Measurements from ENCODE around the gene NEU4.
A peak's percentile ranks its signal among the peaks of the same experiment; 100 is the strongest.
"Not testable (repeated sequence)": the region's sequence is repeated elsewhere in the genome, so short reads cannot be mapped to it uniquely, and the experiment has no call there.

The NEU4 gene

GRCh38 chr2:241775223-241776177 lies 33.5 kb upstream of the NEU4 start:
- peak; percentile 12 for DNase-seq

DNA sequence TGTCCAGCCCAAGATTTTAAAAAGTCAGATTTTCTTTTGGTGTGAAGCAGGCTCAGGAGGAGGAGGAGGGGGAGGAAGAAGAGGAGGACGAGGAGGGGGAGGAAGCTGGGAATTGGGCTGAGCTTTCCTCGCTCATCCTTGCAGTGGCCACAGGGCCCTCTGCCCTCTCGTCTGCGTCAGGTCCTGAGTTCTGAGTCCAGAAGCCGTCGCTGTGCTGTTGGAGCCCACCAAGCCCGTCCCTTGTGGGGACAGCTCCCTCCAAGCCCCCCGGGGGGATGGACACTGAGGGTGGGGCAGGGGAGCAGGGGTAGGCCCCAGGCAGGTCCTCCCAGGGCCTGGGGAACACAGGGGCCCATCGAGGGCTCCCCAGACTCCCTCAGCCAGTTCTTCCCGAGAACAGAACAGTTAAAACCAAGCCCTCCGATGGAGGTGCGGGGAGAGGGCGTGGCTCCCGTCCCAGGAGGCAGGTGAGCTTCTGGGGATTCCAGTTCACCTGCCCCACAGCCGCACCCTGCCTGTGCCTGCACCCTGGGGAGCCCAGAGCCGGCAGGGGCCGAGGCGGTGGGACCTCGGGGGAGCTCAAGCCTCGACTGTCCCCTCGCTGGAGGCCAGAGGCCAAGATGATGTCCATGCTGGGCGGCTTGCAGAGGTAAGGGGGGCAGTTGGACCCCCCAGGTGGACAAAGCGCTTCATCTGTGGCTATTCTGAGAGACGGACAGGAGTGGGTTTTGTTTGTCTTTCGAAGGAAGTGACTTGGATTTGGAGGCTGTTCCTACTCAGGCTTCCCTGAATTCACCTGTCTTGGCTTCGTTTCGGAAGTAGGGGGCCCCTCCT lies 32.4 kb upstream of the NEU4 start, which contains the start of gene GAL3ST2:
GAL3ST2 (plus strand) TSS at position 487 of the 834 bp plus-strand sequence; CDS start at position 621, 134 bp downstream.
- no peak for DNase-seq

DNA sequence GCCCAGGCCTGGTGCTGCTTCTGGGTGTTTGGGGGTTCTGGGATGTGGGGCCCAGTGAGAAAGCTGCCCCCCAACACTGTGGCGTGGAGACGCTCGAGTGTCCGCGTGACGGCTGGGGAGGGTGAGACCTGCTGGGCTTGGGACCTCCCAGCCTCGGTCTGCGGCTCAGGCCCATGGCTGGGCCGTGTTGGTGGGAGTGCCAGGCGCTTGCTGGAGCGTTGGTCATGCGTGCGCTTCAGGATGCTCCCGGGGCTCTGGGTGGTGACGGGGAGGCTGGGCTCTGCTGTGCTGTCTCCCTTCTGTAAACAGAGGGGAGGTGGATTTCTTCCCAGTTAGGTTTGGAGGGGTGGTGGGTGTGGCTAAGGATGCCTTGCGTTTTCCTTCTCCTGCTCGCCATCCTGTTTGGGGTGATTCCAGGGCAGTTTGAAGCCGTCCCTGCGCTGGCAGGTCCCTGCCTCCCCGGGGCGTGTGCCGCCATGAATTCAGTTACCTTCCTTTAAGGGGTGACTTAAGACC lies 31.8 kb upstream of the NEU4 start:
- no peak for DNase-seq

DNA sequence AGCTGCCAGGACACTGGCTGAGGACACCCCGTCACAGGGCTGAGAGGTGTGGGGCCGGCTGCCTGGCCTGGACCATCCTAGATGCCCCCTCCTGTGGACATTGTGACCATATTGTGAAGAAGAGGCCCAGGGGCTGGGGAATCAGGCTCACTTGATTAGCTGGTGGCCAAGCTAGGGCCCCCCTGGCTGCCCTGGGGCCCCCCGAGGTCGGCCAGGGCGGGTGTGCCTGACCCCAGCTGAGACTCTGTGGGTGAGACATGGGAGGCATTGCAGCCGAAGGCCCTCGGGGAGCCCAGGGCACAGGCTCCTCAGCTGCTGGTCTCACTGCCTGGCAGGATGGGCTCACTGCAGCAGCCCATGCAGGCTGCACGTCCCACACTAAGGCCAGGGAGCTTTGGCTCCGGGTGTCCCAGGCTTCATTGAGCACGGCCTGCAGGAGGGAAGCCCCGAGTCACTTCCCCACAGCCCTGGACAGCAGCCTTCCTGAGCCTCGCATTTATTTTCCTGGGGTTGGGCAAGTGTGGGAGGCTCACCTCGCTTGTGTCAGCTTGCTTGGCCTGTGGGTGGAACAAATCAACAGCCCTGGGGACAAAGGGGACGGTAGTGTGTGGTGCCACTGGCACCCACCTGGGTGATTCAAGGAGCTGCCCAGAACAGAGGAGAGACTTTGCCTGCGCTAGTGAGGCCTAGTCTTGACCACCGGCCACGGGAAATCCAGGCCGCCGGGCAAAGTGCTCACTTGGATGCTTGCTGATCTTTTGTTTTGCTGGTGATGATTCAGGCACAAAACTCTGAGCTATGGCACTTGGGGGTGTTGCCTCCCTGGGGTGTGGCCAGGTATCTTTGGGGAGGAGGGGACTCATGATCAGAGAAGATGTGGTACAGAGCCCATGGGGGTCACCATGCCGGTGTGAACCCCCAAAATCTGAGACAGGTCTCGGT lies 31.0 kb upstream of the NEU4 start:
- no peak for DNase-seq

- no peak for DNase-seq
Observed at GRCh38 chr2:241780939-241781569, 27.9 kb upstream of the NEU4 start.

- DNase-seq = not testable (repeated sequence)
Observed at GRCh38 chr2:241782053-241782452, 26.9 kb upstream of the NEU4 start.

GRCh38 chr2:241788135-241788534 lies 20.9 kb upstream of the NEU4 start:
- no peak for DNase-seq

DNA sequence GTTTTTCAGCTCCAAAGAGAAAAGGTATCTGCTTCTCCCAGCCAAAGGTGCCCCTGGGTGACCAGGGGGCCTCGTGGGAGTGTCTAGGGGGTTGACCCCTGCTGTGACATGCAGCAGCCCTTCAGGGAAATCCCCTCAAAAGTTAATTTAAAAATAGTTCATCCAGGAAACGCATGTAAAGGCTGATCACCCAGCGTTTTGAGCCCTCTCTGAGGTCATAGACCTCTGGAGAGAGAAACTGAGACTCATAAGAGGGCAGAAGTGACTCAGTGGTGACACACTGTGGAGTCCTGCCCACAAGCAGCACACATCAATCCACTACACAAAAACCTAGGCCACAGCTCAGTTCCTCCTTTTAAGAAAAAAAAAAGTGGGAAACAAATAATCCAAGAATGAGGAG lies 20.4 kb upstream of the NEU4 start:
- peak; percentile 60 for DNase-seq

DNA sequence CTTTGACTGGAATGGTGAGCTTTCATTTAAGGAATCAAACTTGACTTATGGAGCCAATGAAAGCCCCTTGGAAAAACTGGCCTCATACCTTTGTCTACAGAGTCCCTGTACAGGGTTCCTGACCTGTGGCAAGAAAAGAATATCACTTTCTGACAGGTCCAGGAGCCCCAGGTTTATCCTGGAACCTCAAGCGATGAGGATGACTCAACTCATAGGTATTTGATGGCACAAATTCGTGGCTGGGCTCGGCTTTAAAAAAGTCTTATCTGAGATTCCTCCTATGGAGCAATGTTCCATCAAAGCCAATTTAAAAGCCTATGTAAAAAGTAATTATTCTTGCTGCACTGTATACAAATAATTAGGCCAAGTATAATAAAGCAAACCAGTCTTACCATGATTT lies 17.6 kb upstream of the NEU4 start:
- DNase-seq = not testable (repeated sequence)

DNA sequence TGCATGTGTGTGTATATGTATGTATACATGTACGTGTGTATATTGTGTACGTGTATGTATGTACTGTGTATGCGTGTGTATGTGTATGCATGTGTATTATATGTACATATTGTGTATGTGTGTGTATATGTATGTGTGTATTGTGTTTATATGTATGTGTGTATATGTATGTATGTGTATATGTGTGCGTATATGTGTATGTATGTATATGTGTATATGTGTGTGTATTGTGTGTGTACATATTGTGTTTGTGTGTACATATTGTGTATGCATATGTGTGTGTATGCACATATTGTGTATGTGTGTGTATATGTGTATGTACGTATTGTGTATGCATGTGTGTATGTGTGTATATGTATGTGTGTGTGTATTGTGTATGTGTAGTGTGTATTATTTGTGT lies 15.6 kb upstream of the NEU4 start:
- DNase-seq = no peak

- no peak for DNase-seq
Observed at GRCh38 chr2:241794250-241794823, 14.7 kb upstream of the NEU4 start.

DNA sequence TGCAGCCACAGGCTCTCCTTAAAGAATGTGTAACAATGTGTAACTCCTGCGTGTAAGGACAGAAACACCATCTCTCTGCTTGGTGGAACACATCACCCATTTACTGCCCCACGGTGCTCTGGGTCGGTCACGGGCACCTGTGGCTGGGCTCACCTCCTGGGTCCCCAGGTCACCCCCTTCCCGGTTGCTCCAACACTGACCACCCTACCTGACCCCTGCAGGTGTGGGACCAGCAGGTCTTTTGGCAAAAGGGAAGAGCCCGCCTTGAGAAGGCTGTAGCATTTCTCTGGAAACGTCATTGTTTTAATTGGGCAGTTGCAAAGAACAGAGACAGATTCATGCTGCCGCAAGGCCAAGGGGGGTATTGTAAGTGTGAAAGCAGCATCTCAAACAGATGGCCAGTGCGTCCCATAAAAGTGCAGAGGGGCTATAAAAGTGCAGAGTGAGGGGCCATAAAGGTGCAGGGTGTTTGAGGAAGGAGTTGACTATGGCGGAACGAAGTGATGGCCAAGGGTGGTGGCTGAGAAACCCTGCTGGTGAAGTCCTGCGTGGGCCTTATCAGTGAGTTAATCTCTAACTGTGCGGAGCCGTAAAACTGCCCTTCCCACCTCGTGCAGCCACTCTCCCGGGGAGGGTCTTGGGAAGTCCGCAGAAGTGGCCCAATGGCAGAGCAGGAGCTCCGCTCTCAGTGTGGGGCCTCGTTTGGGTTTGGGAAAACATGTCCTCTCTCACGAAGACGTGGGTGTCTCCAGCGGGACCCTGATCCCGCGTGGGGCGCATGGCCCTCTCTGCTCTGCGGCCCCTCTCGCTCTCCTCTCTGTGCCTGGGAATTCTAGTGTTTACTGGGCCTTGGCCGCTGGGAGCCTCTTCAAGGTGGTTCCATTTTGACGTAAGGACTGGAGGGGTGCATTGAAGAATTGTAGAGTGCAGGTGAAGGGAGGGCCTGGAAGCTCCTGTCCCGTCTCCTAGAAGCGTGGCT lies 13.7 kb upstream of the NEU4 start:
- no peak for DNase-seq

DNA sequence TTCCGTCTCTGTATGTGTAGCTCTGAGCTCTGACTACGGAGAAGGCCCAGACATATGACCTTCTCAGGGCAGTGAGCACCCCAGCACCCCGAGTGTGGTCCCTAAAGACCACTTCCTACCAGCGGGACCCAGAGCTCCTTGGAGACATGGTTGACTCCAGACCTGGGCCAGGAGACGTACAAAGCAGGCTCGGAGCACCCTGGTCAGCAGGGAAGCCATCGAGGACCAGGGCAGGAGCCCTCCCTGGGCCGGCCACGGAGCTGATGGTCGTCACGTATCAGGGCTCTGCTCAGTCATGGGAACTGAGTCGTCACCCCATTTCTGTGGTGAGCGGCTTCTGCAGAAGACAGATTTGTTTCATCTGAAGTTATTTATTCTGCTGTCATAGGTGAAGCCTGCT lies 12.8 kb upstream of the NEU4 start:
- DNase-seq = no peak

DNA sequence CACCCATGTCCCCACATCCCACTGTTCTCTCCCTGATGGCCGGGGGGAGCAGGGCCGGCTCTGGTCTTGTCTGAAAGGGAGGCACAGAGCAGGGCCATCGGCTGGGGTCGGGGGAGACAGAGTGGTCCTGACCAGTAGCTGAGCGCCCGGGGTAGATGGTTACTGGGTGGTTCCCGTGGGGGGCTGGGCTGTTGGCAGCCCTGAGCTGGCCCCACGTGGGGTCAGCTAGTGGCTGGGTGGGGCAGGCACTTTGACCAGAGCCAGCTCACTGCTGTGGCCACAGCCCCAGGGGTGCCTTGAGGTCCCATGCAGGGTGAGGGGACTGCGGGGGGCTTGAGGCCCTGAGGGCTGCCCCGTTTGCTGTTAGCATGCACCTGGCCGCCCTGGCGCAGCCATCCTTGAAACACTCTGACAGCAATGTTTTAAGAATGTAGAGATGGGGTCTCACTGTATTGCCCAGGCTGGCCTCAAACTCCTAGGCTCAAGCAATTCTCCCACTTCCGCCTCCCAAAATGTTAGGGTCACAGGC lies 12.3 kb upstream of the NEU4 start:
- no peak for DNase-seq

GRCh38 chr2:241797441-241798080 lies 11.4 kb upstream of the NEU4 start:
- DNase-seq = no peak

- no peak for DNase-seq
Observed at GRCh38 chr2:241798081-241798630, 10.8 kb upstream of the NEU4 start.

DNA sequence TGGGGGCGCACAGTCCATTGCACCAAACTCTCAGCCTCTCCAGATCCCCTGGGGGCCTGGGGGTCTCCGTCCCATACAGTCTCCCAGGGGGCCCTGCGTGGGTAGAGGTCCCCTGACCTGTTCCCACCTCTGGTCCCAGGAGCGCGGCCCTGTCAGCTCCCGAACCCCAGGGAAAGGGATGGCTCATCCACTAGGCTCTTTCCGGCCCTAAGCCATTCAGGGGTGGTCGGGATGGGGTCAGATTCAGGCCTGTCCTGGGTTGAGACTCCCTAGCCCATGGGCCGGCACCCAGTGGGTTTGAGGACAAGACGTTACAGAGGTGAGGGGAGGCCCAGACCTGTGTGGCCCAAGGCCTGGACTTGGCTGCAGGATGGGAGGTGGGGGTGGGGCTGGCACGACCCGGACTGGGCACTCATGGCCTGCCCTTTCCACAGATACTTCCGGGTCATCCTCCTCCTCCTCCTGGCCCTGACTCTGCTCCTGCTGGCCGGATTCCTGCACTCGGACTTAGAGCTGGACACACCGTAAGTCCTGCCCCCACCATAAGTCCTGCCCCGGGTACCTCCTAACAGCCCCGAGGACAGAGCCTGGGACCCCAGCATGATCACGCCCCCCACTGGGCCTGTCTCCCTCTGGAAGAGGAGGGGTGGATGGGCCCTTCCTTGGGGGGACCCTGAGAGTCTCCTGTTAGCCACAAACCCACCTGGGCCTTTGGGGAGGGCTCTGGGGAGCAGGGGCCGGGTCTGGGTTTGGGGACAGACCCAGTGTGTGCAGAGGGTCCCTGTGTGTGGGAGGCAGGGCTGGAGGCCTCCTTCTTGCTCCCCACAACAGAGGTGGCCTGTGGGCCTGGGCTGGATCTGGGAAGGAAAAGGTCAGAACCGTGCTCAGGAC lies 10.1 kb upstream of the NEU4 start:
- DNase-seq = no peak
